Measurements from ENCODE around the gene GALNT2.

GALNT2 gene

GRCh38 chr1:230050973-230051735 lies 15.9 kb upstream of the GALNT2 start:
- no peak for DNase-seq (ENCODE audit: low spot score)

GRCh38 chr1:230052018-230052417 lies 15.0 kb upstream of the GALNT2 start:
- DNase-seq (ENCODE audit: low spot score) = no peak

- no peak for DNase-seq (ENCODE audit: low spot score)
Observed at GRCh38 chr1:230052665-230053064, 14.4 kb upstream of the GALNT2 start.

GRCh38 chr1:230054092-230054749 lies 12.8 kb upstream of the GALNT2 start:
- no peak for DNase-seq (ENCODE audit: low spot score)

- DNase-seq (ENCODE audit: low spot score) = no peak
Observed at GRCh38 chr1:230056098-230056497, 10.9 kb upstream of the GALNT2 start.

GRCh38 chr1:230057100-230057499 lies 9.9 kb upstream of the GALNT2 start:
- DNase-seq (ENCODE audit: low spot score) = no peak

GRCh38 chr1:230057681-230058565 lies 9.1 kb upstream of the GALNT2 start:
- DNase-seq (ENCODE audit: low spot score) = no peak

GRCh38 chr1:230058626-230059025 lies 8.4 kb upstream of the GALNT2 start:
- DNase-seq (ENCODE audit: low spot score) = no peak

- DNase-seq (ENCODE audit: low spot score) = no peak
Observed at GRCh38 chr1:230061801-230062200, 5.2 kb upstream of the GALNT2 start.

- DNase-seq (ENCODE audit: low spot score) = no peak
Observed at GRCh38 chr1:230062521-230062920, 4.5 kb upstream of the GALNT2 start.

- no peak for DNase-seq (ENCODE audit: low spot score)
Observed at GRCh38 chr1:230064283-230064682, 2.8 kb upstream of the GALNT2 start.

GRCh38 chr1:230065161-230065560 lies 1.9 kb upstream of the GALNT2 start:
- no peak for DNase-seq (ENCODE audit: low spot score)

- DNase-seq (ENCODE audit: low spot score) = no peak
Observed at GRCh38 chr1:230065571-230065970, 1.5 kb upstream of the GALNT2 start.

GRCh38 chr1:230066031-230066430 lies 1.0 kb upstream of the GALNT2 start:
- no peak for DNase-seq (ENCODE audit: low spot score)

GRCh38 chr1:230067419-230067870 lies 407 bp downstream of the GALNT2 start:
- DNase-seq (ENCODE audit: low spot score) = peak; percentile 79

GRCh38 chr1:230067871-230068620 lies 1.0 kb downstream of the GALNT2 start:
- peak; percentile 68 for DNase-seq (ENCODE audit: low spot score)

GRCh38 chr1:230068621-230068873 lies 1.5 kb downstream of the GALNT2 start:
- no peak for DNase-seq (ENCODE audit: low spot score)

GRCh38 chr1:230068952-230069684 lies 2.1 kb downstream of the GALNT2 start:
- DNase-seq (ENCODE audit: low spot score) = peak; percentile 30

- DNase-seq (ENCODE audit: low spot score) = no peak
Observed at GRCh38 chr1:230069796-230070195, 2.8 kb downstream of the GALNT2 start.

- DNase-seq (ENCODE audit: low spot score) = no peak
Observed at GRCh38 chr1:230070321-230071208, 3.5 kb downstream of the GALNT2 start.
